ENCODE results near the gene SIPA1L3.

Gene SIPA1L3

GRCh38 chr19:37950471-37951175 lies 43.6 kb downstream of the SIPA1L3 start:
- DNase-seq, result no peak

- no peak for DNase-seq
Measured at GRCh38 chr19:37951816-37952210, 44.8 kb downstream of the SIPA1L3 start.

GRCh38 chr19:37953171-37953917 lies 46.3 kb downstream of the SIPA1L3 start:
- peak; percentile 50 for DNase-seq

- no peak for DNase-seq
Measured at GRCh38 chr19:37953918-37954303, 46.9 kb downstream of the SIPA1L3 start.

- DNase-seq, result no peak
Measured at GRCh38 chr19:37954421-37954874, 47.4 kb downstream of the SIPA1L3 start.

GRCh38 chr19:37955986-37956385 lies 49.0 kb downstream of the SIPA1L3 start:
- no peak for DNase-seq

- no peak for DNase-seq
Measured at GRCh38 chr19:37957176-37957575, 50.2 kb downstream of the SIPA1L3 start.

- DNase-seq, result no peak
Measured at GRCh38 chr19:37959665-37960114, 52.7 kb downstream of the SIPA1L3 start.

- DNase-seq, result no peak
Measured at GRCh38 chr19:37961198-37961597, 54.2 kb downstream of the SIPA1L3 start.

GRCh38 chr19:37963190-37963936 lies 56.4 kb downstream of the SIPA1L3 start:
- DNase-seq, result no peak

GRCh38 chr19:37964109-37964508 lies 57.1 kb downstream of the SIPA1L3 start:
- DNase-seq, result no peak

GRCh38 chr19:37966211-37966661 lies 59.2 kb downstream of the SIPA1L3 start:
- DNase-seq, result no peak

- DNase-seq, result no peak
Measured at GRCh38 chr19:37966662-37967231, 59.7 kb downstream of the SIPA1L3 start.

GRCh38 chr19:37969695-37970094 lies 62.7 kb downstream of the SIPA1L3 start:
- no peak for DNase-seq

GRCh38 chr19:37970699-37971098 lies 63.7 kb downstream of the SIPA1L3 start:
- DNase-seq, result no peak

GRCh38 chr19:37972803-37973202 lies 65.8 kb downstream of the SIPA1L3 start:
- DNase-seq, result no peak

GRCh38 chr19:37973666-37974065 lies 66.7 kb downstream of the SIPA1L3 start:
- no peak for DNase-seq

GRCh38 chr19:37975071-37975470 lies 68.1 kb downstream of the SIPA1L3 start:
- no peak for DNase-seq

GRCh38 chr19:37975596-37976515 lies 68.8 kb downstream of the SIPA1L3 start:
- DNase-seq, result no peak

GRCh38 chr19:37977391-37977790 lies 70.4 kb downstream of the SIPA1L3 start:
- DNase-seq, result no peak

- peak; percentile 77 for DNase-seq
Measured at GRCh38 chr19:37977992-37978391, 71.0 kb downstream of the SIPA1L3 start.

GRCh38 chr19:37979547-37980082 lies 72.6 kb downstream of the SIPA1L3 start:
- DNase-seq, result peak; percentile 46
